GM23338 (cell line): ENCODE data around the gene CTF1. TPM values are rescaled to one million over a fixed set of nuclear protein-coding genes. Genes with fewer than 3 reads are reported as not detected.
A peak's percentile ranks its signal among the peaks of the same experiment; 100 is the strongest.

Experiments
- ATAC-seq: fragments of 200-7000 bp; cut with Tn5 transposase; 3 replicates; pipeline ENCODE4 v1.9.1; 2020
- DNase-seq: peaks from one replicate; pipeline ENCODE4 v3.0.0-alpha.2; 2015; ENCODE audit warnings: low spot score
- H2AFZ ChIP-seq: fragments of 200-600 bp; sonication (generic); 2 replicates; pipeline ENCODE4 v1.8.0; 2016; ENCODE audit warnings: antibody characterized with exemption, mild to moderate bottlenecking, moderate library complexity
- H3F3A ChIP-seq: fragments of 200-600 bp; sonication (generic); replicated peaks from 2 replicates; pipeline ENCODE4 v1.8.0; 2017; ENCODE audit warnings: antibody characterized with exemption, mixed run types, low read depth
- H3K27ac ChIP-seq: fragments of 200-600 bp; sonication (generic); 2 replicates; pipeline ENCODE4 v1.6.1; 2016; ENCODE audit warnings: low read depth
- H3K27me3 ChIP-seq: fragments of 200-600 bp; sonication (generic); 2 replicates; pipeline ENCODE4 v1.8.0; 2016; ENCODE audit warnings: mild to moderate bottlenecking, mixed run types, moderate library complexity; ENCODE audit not compliant: insufficient read depth
- H3K36me3 ChIP-seq: fragments of 200-600 bp; sonication (generic); 2 replicates; pipeline ENCODE4 v1.8.0; 2016; ENCODE audit warnings: mild to moderate bottlenecking; ENCODE audit not compliant: insufficient read depth
- H3K4me1 ChIP-seq: fragments of 200-600 bp; sonication (generic); 2 replicates; pipeline ENCODE4 v1.8.0; 2016; ENCODE audit warnings: mild to moderate bottlenecking, moderate library complexity; ENCODE audit not compliant: insufficient read depth
- H3K4me2 ChIP-seq: fragments of 200-600 bp; sonication (generic); 2 replicates; pipeline ENCODE4 v1.7.1; 2017; ENCODE audit warnings: mixed run types
- H3K4me3 ChIP-seq: fragments of 200-600 bp; sonication (generic); 2 replicates; pipeline ENCODE4 v1.6.1; 2016; ENCODE audit warnings: mixed run types
- H3K79me2 ChIP-seq: fragments of 200-600 bp; sonication (generic); replicated peaks from 2 replicates; pipeline ENCODE4 v1.8.0; 2017; ENCODE audit warnings: mild to moderate bottlenecking; ENCODE audit not compliant: insufficient read depth
- H3K9me2 ChIP-seq: fragments of 200-600 bp; sonication (generic); 2 replicates; pipeline ENCODE4 v1.8.0; 2017; ENCODE audit not compliant: insufficient read depth
- H4K20me1 ChIP-seq: fragments of 200-600 bp; sonication (generic); replicated peaks from 2 replicates; pipeline ENCODE4 v1.8.0; 2017; ENCODE audit warnings: mild to moderate bottlenecking; ENCODE audit not compliant: insufficient read depth
- H3K27ac Mint-ChIP-seq: 2 replicates; pipeline ENCODE4 v1.8.0; 2020; ENCODE audit warnings: inconsistent platforms, mild to moderate bottlenecking, moderate library complexity, mixed read lengths
- H3K27me3 Mint-ChIP-seq: 3 replicates; pipeline ENCODE4 v1.8.0; 2022; ENCODE audit warnings: low read depth, mild to moderate bottlenecking, moderate library complexity, mixed read lengths, inconsistent platforms; ENCODE audit not compliant: insufficient read depth, poor library complexity
- H3K36me3 Mint-ChIP-seq: 3 replicates; pipeline ENCODE4 v1.8.0; 2021; ENCODE audit warnings: low read depth, mild to moderate bottlenecking, inconsistent platforms, moderate library complexity, mixed read lengths
- H3K4me1 Mint-ChIP-seq: 3 replicates; pipeline ENCODE4 v1.8.0; 2020; ENCODE audit warnings: mild to moderate bottlenecking, inconsistent platforms, mixed read lengths
- H3K4me3 Mint-ChIP-seq: 3 replicates; pipeline ENCODE4 v1.8.0; 2021; ENCODE audit warnings: moderate library complexity, mild to moderate bottlenecking, inconsistent platforms, mixed read lengths
- H3K9me3 Mint-ChIP-seq: 3 replicates; pipeline ENCODE4 v1.8.0; 2020; ENCODE audit warnings: moderate library complexity, mild to moderate bottlenecking, inconsistent platforms, mixed read lengths
- CREB1 ChIP-seq: fragments of 250-450 bp; sonication (Bioruptor Pico); IDR thresholded peaks from 2 replicates; pipeline ENCODE4 v1.5.0; 2020; ENCODE audit warnings: low read depth, mild to moderate bottlenecking, moderate library complexity
- CTCF ChIP-seq, 2 experiments: fragments of 200-600 bp in 1 of 2; sonication (generic) in 1 of 2; conservative IDR thresholded peaks; 2 replicates each; pipeline versions ENCODE4 v1.5.1 to v1.6.1; 2016 to 2017; ENCODE audit warnings: antibody characterized with exemption in 2 of 2, low read depth in 2 of 2, mild to moderate bottlenecking in 2 of 2, moderate library complexity in 1 of 2
- EZH2phosphoT487 ChIP-seq: fragments of 200-600 bp; sonication (generic); IDR thresholded peaks from one replicate; pipeline ENCODE4 v1.8.1; 2018; ENCODE audit warnings: antibody characterized with exemption; ENCODE audit not compliant: unreplicated experiment
- JUNB ChIP-seq: IDR thresholded peaks from one replicate; pipeline ENCODE4 v1.6.1; 2016; ENCODE audit warnings: antibody characterized with exemption; ENCODE audit not compliant: unreplicated experiment
- NANOG ChIP-seq: IDR thresholded peaks from 2 replicates; pipeline ENCODE4 v1.6.1; 2016; ENCODE audit warnings: antibody characterized with exemption, borderline replicate concordance
- POLR2AphosphoS5 ChIP-seq: IDR thresholded peaks from 2 replicates; pipeline ENCODE4 v1.6.1; 2016; ENCODE audit warnings: antibody characterized with exemption, low read depth
- REST ChIP-seq: IDR thresholded peaks from one replicate; pipeline ENCODE4 v1.6.1; 2018; ENCODE audit warnings: antibody characterized with exemption; ENCODE audit not compliant: unreplicated experiment
- STAT1 ChIP-seq: IDR thresholded peaks from one replicate; pipeline ENCODE4 v1.6.1; 2016; ENCODE audit warnings: antibody characterized with exemption; ENCODE audit not compliant: unreplicated experiment
- ZNF114 ChIP-seq: fragments of 250-450 bp; sonication (Bioruptor Pico); IDR thresholded peaks from 2 replicates; pipeline ENCODE4 v1.5.0; 2020; ENCODE audit warnings: mild to moderate bottlenecking, moderate library complexity
- ZNF331 ChIP-seq: fragments of 250-450 bp; sonication (Bioruptor Pico); IDR thresholded peaks from 2 replicates; pipeline ENCODE4 v1.5.0; 2020; ENCODE audit warnings: low read depth, mild to moderate bottlenecking, moderate library complexity
- polyA plus RNA-seq: library from polyadenylated mRNA; unstranded; fragments of >200 nt; fragmentation: Nextera tagmentation; extraction: Ambion mirVana; gene quantifications from 2 replicates; pipeline ENCODE4 v1.2.1, GENCODE V29; 2016
- total RNA-seq: library from RNA; depleted of rRNA; stranded (reverse); fragments of >200 nt; shearing (Covaris generic); gene quantifications from 2 replicates; pipeline ENCODE4 v1.2.3, GENCODE V29; 2014

Gene CTF1
- total and polyA plus RNA-seq, 2 experiments from 2014 or later: 0.24 to 0.52 TPM

- peaks cover 8% of the 10 kb centered on the region for H4K20me1 ChIP-seq
- TF ChIP-seq ZNF331 (no peak), CTCF (conservative IDR thresholded peaks at IDR 0.05; ENCODE audit: low read depth in 2 of 2) (0 out of 4 replicates have a peak, but pooled peaks of 1 of the 2 experiments have one; percentile 15)
- no peaks in the 10 kb centered on the region for H3K9me3 Mint-ChIP-seq
- peak overlapping the region; percentile 90 for H3K4me2 ChIP-seq
- H3K36me3 ChIP-seq: no peaks in the 10 kb centered on the region
- peaks cover 31% of the 10 kb centered on the region for H3K27me3 ChIP-seq
- no peaks in the 10 kb centered on the region for H3K9me2 ChIP-seq
- no peak overlapping the region for H3K27ac ChIP-seq
- peaks cover 14% of the 10 kb centered on the region for H3K4me1 ChIP-seq
- peaks cover 17% of the 10 kb centered on the region for H3K36me3 Mint-ChIP-seq
- DNase-seq (peak; percentile 59), ATAC-seq (peak; percentile 28)
- H3F3A ChIP-seq: 0 out of 2 replicates have a peak, but pooled peaks cover 4% of the 10 kb centered on the region
- peak overlapping the region; percentile 92 for H3K4me3 Mint-ChIP-seq
- H3K79me2 ChIP-seq: peaks cover 2% of the 10 kb centered on the region; the same call in 1 of the 2 replicates
- H3K27me3 Mint-ChIP-seq: peaks cover 25% of the 10 kb centered on the region
- H3K4me3 ChIP-seq: peak overlapping the region; percentile 90
- H2AFZ ChIP-seq: no peak overlapping the region
- H3K4me1 Mint-ChIP-seq: peaks cover 11% of the 10 kb centered on the region
- peak overlapping the region; percentile 19; the same call in 1 of the 2 replicates for H3K27ac Mint-ChIP-seq
These were observed 19.5 kb upstream of the CTF1 start for GRCh38 chr16:30876867-30877266.

GRCh38 chr16:30882429-30883310, 13.7 kb upstream of the CTF1 start:
- Histone ChIP-seq H3K27ac (no peak overlapping the region), H3K4me3 (no peak overlapping the region), H4K20me1 (no peaks in the 10 kb centered on the region; the same call in 1 of the 2 replicates), H3K4me2 (no peak overlapping the region), H3F3A (no peaks in the 10 kb centered on the region), H2AFZ (no peak overlapping the region), H3K79me2 (no peaks in the 10 kb centered on the region), H3K4me1 (no peaks in the 10 kb centered on the region), H3K9me2 (no peaks in the 10 kb centered on the region), H3K36me3 (no peaks in the 10 kb centered on the region), H3K27me3 (no peaks in the 10 kb centered on the region)
- no peak overlapping the region; the same call in 1 of the 2 replicates for H3K27ac Mint-ChIP-seq
- H3K4me1 Mint-ChIP-seq: peaks cover 7% of the 10 kb centered on the region; the same call in 2 of the 3 replicates
- DNase-seq (no peak), ATAC-seq (peak; percentile 59)
- H3K4me3 Mint-ChIP-seq: no peak overlapping the region
- H3K9me3 Mint-ChIP-seq: no peaks in the 10 kb centered on the region
- peaks cover 23% of the 10 kb centered on the region for H3K36me3 Mint-ChIP-seq
- H3K27me3 Mint-ChIP-seq: peaks cover 8% of the 10 kb centered on the region
- no peak for TF ChIP-seq ZNF331
- TF ChIP-seq ZNF114 (CRISPR knock-in tag): no peak
- no peak for TF ChIP-seq REST
- no peak for TF ChIP-seq EZH2phosphoT487
- no peak for TF ChIP-seq STAT1
- TF ChIP-seq CTCF (conservative IDR thresholded peaks at IDR 0.05; ENCODE audit: low read depth in 2 of 2): no peak
- no peak for TF ChIP-seq JUNB
- TF ChIP-seq NANOG: no peak
- no peak for TF ChIP-seq POLR2AphosphoS5
- TF ChIP-seq CREB1 (CRISPR knock-in tag): no peak
